ENCODE data around the gene IGFBP5.

DNA sequence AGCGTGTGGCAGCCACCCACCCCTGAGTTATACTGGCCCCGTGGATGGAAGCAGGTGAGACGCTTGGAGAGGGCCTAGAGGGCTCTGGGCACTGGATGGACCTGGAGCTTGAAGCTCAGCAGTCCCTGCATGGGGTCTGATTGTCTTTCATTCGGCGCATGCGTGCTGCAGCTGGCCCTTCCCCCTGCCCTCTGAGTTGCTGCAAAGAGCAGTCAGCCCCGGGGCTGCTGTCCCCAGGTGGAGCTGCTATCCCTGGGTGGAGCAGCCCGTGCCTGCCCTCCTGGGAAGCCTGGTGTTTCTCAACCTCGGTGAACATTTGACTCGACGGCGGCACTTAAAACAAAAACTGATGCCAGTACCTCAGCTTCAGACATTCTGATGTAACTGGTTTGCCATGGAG lies 29.6 kb downstream of the IGFBP5 start:
- no peak for TF ChIP-seq POLR2A (IDR thresholded peaks at IDR 0.05)
- TF ChIP-seq, protein P1, sequence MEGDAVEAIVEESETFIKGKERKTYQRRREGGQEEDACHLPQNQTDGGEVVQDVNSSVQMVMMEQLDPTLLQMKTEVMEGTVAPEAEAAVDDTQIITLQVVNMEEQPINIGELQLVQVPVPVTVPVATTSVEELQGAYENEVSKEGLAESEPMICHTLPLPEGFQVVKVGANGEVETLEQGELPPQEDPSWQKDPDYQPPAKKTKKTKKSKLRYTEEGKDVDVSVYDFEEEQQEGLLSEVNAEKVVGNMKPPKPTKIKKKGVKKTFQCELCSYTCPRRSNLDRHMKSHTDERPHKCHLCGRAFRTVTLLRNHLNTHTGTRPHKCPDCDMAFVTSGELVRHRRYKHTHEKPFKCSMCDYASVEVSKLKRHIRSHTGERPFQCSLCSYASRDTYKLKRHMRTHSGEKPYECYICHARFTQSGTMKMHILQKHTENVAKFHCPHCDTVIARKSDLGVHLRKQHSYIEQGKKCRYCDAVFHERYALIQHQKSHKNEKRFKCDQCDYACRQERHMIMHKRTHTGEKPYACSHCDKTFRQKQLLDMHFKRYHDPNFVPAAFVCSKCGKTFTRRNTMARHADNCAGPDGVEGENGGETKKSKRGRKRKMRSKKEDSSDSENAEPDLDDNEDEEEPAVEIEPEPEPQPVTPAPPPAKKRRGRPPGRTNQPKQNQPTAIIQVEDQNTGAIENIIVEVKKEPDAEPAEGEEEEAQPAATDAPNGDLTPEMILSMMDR (IDR thresholded peaks at IDR 0.05), result no peak

Measured in breast epithelium (tissue), 3 donors.